Activated naive CD8-positive, alpha-beta T cell treated with anti-CD3 and anti-CD28 coated beads, Interleukin-2, amount 10 ng/mL, durations not matched to agents 7 days and 5 days (primary cell): ENCODE results near the gene ACTL6A. TPM values are rescaled to one million over a fixed set of nuclear protein-coding genes. Genes with fewer than 3 reads are reported as not detected.
"Not testable (repeated sequence)": the region's sequence is repeated elsewhere in the genome, so short reads cannot be mapped to it uniquely, and the experiment has no call there.

Source experiments
- ATAC-seq: fragments of 150-1000 bp; cut with Tn5 transposase; one replicate; pipeline ENCODE4 v1.10.0; 2021; ENCODE audit warnings: low read depth, moderate library complexity
- POLR2A ChIA-PET: fragments of 350-600 bp; sonication (Branson Sonifier 250); formaldehyde crosslinking; loops from one replicate; lab custom pipeline; 2021; ENCODE audit warnings: antibody characterized with exemption; lab: Charles Lee
- DNase-seq: peaks from one replicate; pipeline ENCODE4 v3.0.0; 2021
- H3K27ac Mint-ChIP-seq: one replicate; pipeline ENCODE4 v1.8.0; 2022; ENCODE audit warnings: mild to moderate bottlenecking, mixed read lengths
- H3K27me3 Mint-ChIP-seq: one replicate; pipeline ENCODE4 v1.8.0; 2022; ENCODE audit warnings: mild to moderate bottlenecking, moderate library complexity, mixed read lengths
- H3K36me3 Mint-ChIP-seq: one replicate; pipeline ENCODE4 v1.8.0; 2021; ENCODE audit warnings: mild to moderate bottlenecking, mixed read lengths
- H3K4me1 Mint-ChIP-seq: one replicate; pipeline ENCODE4 v1.8.0; 2021; ENCODE audit warnings: mixed read lengths
- H3K4me3 Mint-ChIP-seq: one replicate; pipeline ENCODE4 v1.8.0; 2022; ENCODE audit warnings: mild to moderate bottlenecking, moderate library complexity, mixed read lengths
- H3K9me3 Mint-ChIP-seq: one replicate; pipeline ENCODE4 v1.8.0; 2021; ENCODE audit warnings: mixed read lengths
- total RNA-seq, 2 experiments: library from RNA; stranded (reverse); gene quantifications; one replicate each; pipeline ENCODE4 v1.2.3, GENCODE V29; 2021

Gene ACTL6A
- total RNA-seq, result 10 to 100 TPM; 72.1 to 74.4 TPM

GRCh38 chr3:179562591-179563270 is at the start of gene ACTL6A:
ACTL6A (plus strand) TSS chr3:179562926; CDS start chr3:179563093, 167 bp downstream.
- H3K36me3 Mint-ChIP-seq, result peaks cover 2% of the 10 kb centered on the region
- peak; percentile 94 for DNase-seq
- peak; percentile 95 for ATAC-seq
- H3K9me3 Mint-ChIP-seq, result no peaks in the 10 kb centered on the region
- peaks cover 29% of the 10 kb centered on the region for H3K4me1 Mint-ChIP-seq
- POLR2A ChIA-PET, result interaction anchor here (0.6 to 1.4 kb wide), 8 partner anchors 9 to 414 kb away, joined by 3 to 6 read pairs (median 4); partner anchors contain the start of genes GNB4, MFN1, MRPL47 and NDUFB5
- peaks cover 11% of the 10 kb centered on the region for H3K27me3 Mint-ChIP-seq
- peak within 1 kb of the TSS; percentile 98 for H3K4me3 Mint-ChIP-seq
- H3K27ac Mint-ChIP-seq, result peak within 1 kb of the TSS; percentile 96

GRCh38 chr3:179513862-179514261 is 48.9 kb upstream of the ACTL6A start:
- POLR2A ChIA-PET, result no interaction called here
- H3K4me1 Mint-ChIP-seq, result no peaks in the 10 kb centered on the region
- H3K27ac Mint-ChIP-seq, result no peak overlapping the region
- no peak for ATAC-seq
- H3K9me3 Mint-ChIP-seq, result peaks cover 3% of the 10 kb centered on the region
- no peaks in the 10 kb centered on the region for H3K36me3 Mint-ChIP-seq
- DNase-seq, result no peak
- no peak overlapping the region for H3K4me3 Mint-ChIP-seq
- H3K27me3 Mint-ChIP-seq, result peaks cover 8% of the 10 kb centered on the region

- H3K27me3 Mint-ChIP-seq, H3K4me1 Mint-ChIP-seq: not testable (repeated sequence)
Observed at GRCh38 chr3:179516461-179517251, 46.1 kb upstream of the ACTL6A start.

DNA sequence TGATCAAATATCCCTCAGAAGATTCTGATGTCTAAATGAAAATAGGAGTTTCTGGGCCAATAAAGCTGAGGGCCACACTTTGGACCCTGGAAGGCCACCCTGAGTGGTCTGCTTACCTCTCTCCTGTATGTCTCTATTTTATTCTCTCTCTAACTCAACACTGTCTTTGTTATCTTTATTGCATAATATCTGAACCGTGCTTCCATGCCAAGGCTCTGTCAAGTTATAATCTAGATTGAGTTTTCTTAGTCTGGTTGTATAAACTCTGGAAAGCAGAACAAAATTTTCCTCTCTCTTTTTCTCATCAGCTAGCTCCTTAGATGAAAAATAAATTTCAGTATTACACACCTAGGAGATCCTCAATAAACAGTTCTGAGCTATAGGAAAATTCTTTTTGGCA is 36.2 kb upstream of the ACTL6A start:
- H3K27ac Mint-ChIP-seq, result no peak overlapping the region
- POLR2A ChIA-PET, result no interaction called here

More at GRCh38 chr3:179516461-179517251, 46.1 kb upstream of the ACTL6A start:
- H3K9me3 Mint-ChIP-seq, H3K36me3 Mint-ChIP-seq, H3K4me3 Mint-ChIP-seq, DNase-seq, ATAC-seq, POLR2A ChIA-PET, H3K27ac Mint-ChIP-seq: not testable (repeated sequence)

GRCh38 chr3:179526989-179527391 is 35.7 kb upstream of the ACTL6A start:
- POLR2A ChIA-PET, result no interaction called here
- H3K27me3 Mint-ChIP-seq, result peaks cover 8% of the 10 kb centered on the region
- no peak overlapping the region for H3K27ac Mint-ChIP-seq
- H3K4me3 Mint-ChIP-seq, result no peak overlapping the region
- H3K36me3 Mint-ChIP-seq, result no peaks in the 10 kb centered on the region
- no peaks in the 10 kb centered on the region for H3K9me3 Mint-ChIP-seq
- DNase-seq (no peak), ATAC-seq (no peak)
- H3K4me1 Mint-ChIP-seq, result no peaks in the 10 kb centered on the region

More for the DNA sequence above, 36.2 kb upstream of the ACTL6A start:
- Mint-ChIP-seq H3K4me3 (no peak overlapping the region), H3K36me3 (no peaks in the 10 kb centered on the region), H3K9me3 (no peaks in the 10 kb centered on the region), H3K4me1 (no peaks in the 10 kb centered on the region), H3K27me3 (peaks cover 8% of the 10 kb centered on the region)
- DNase-seq, result no peak
- ATAC-seq, result no peak

DNA sequence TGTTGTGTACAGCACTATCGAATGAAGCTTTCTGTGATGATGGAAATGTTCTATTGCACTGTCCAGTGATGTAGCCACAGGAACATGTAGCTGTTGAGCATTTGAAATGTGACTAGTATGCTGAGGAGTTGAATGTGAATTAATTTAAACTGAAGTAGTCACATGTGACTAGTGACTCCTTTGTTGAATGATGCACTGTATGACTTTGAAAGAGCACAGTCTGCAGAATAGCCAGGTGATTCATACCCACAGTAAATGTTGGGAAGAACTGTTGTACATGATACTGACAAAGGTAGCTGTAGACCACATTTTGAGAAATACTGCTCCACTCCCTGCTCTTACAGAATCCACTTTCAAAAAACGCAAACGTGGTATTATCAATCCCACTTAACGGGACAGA is 34.0 kb upstream of the ACTL6A start:
- no peak for DNase-seq
- ATAC-seq, result no peak
- POLR2A ChIA-PET, result interaction anchor here (0.6 kb wide), 1 partner anchor 110 kb away, joined by 3 read pairs; no protein-coding TSS in a partner anchor

DNA sequence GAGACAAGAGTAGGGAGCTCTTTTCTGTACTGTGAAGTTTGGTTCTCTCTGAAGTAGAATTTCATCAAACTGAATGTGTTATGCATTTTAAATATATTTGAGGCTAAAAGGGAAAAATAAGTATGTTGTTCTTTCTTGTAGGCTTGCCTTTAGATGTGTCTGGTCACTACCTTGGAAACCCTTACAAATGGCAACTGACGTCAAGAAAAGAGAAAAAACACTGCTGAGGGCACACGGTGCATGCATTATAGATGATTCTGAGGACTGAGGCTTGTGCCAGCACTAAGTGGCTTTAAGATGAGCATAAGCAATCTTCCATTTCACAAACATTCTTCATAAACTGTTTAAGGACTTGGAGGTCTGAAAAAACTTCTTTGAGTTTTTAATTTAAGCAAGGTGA is 31.1 kb upstream of the ACTL6A start:
- POLR2A ChIA-PET, result no interaction called here
- Mint-ChIP-seq H3K36me3 (no peaks in the 10 kb centered on the region), H3K27me3 (peaks cover 18% of the 10 kb centered on the region), H3K27ac (no peak overlapping the region), H3K4me3 (no peak overlapping the region), H3K9me3 (no peaks in the 10 kb centered on the region), H3K4me1 (no peaks in the 10 kb centered on the region)
- no peak for ATAC-seq
- no peak for DNase-seq

More for the DNA sequence above, 34.0 kb upstream of the ACTL6A start:
- H3K4me1 Mint-ChIP-seq, result no peaks in the 10 kb centered on the region
- H3K27me3 Mint-ChIP-seq, result peaks cover 16% of the 10 kb centered on the region
- H3K9me3 Mint-ChIP-seq, result no peaks in the 10 kb centered on the region
- H3K36me3 Mint-ChIP-seq, result no peaks in the 10 kb centered on the region
- no peak overlapping the region for H3K27ac Mint-ChIP-seq
- no peak overlapping the region for H3K4me3 Mint-ChIP-seq

GRCh38 chr3:179533274-179533673 is 29.5 kb upstream of the ACTL6A start:
- POLR2A ChIA-PET, result no interaction called here
- no peaks in the 10 kb centered on the region for H3K36me3 Mint-ChIP-seq
- no peaks in the 10 kb centered on the region for H3K4me1 Mint-ChIP-seq
- DNase-seq (no peak), ATAC-seq (no peak)
- H3K27me3 Mint-ChIP-seq, result peaks cover 16% of the 10 kb centered on the region
- no peak overlapping the region for H3K27ac Mint-ChIP-seq
- no peak overlapping the region for H3K4me3 Mint-ChIP-seq
- H3K9me3 Mint-ChIP-seq, result no peaks in the 10 kb centered on the region

DNA sequence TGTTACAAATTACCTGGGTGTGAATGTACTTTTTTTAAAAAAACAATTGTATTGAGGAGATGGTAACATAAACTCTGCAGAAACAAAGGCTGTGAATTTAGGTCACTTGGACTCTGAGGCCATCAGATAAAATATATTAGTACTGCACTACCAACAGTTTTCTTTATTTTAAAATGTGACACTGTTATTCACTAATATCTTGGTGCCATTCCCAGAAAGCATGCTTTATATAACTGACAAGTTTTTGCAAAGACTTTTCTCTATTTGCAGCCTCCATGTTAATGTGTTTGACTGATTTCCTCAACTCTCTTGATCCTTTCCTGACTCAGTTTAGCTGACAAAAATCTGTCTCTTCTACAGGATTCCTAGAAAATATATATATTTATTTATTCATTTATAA is 26.5 kb upstream of the ACTL6A start:
- peaks cover 16% of the 10 kb centered on the region for H3K27me3 Mint-ChIP-seq
- H3K27ac Mint-ChIP-seq, result no peak overlapping the region

GRCh38 chr3:179541094-179541493 is 21.6 kb upstream of the ACTL6A start:
- no peaks in the 10 kb centered on the region for H3K36me3 Mint-ChIP-seq
- no peak overlapping the region for H3K4me3 Mint-ChIP-seq
- H3K4me1 Mint-ChIP-seq, result no peaks in the 10 kb centered on the region
- no peak overlapping the region for H3K27ac Mint-ChIP-seq
- POLR2A ChIA-PET, result no interaction called here
- no peak for DNase-seq
- peaks cover 8% of the 10 kb centered on the region for H3K27me3 Mint-ChIP-seq
- ATAC-seq, result no peak
- no peaks in the 10 kb centered on the region for H3K9me3 Mint-ChIP-seq

More for the DNA sequence above, 26.5 kb upstream of the ACTL6A start:
- DNase-seq (no peak), ATAC-seq (no peak)
- POLR2A ChIA-PET, result no interaction called here
- Mint-ChIP-seq H3K36me3 (no peaks in the 10 kb centered on the region), H3K4me3 (no peak overlapping the region), H3K4me1 (no peaks in the 10 kb centered on the region), H3K9me3 (no peaks in the 10 kb centered on the region)

- Mint-ChIP-seq H3K4me1 (no peaks in the 10 kb centered on the region), H3K4me3 (no peak overlapping the region), H3K36me3 (no peaks in the 10 kb centered on the region), H3K9me3 (no peaks in the 10 kb centered on the region), H3K27ac (no peak overlapping the region), H3K27me3 (peaks cover 8% of the 10 kb centered on the region)
- POLR2A ChIA-PET, result no interaction called here
- DNase-seq (no peak), ATAC-seq (no peak)
Observed at GRCh38 chr3:179541596-179541995, 21.1 kb upstream of the ACTL6A start.

DNA sequence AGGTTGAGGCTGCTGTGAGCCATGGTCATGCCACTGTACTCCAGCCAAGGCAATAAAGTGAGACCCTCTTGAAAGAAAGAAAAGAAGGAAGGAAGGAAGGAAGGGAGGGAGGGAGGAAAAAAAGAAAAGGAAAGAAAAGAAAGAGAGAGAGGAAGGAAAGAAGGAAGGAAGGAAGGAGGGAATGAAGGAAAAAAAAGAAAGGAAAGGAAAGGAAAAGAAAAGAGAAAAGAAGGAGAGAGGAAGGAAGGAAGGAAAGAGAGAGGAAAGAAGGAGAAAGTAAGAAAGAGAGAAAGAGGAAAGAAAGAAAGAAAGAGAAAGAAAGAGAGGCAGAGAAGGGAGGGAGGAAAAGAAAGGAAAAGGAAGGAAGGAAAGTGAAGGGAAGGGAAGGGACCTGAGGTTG is 20.4 kb upstream of the ACTL6A start:
- no peak overlapping the region for H3K27ac Mint-ChIP-seq
- peaks cover 8% of the 10 kb centered on the region for H3K27me3 Mint-ChIP-seq
- H3K9me3 Mint-ChIP-seq, result no peaks in the 10 kb centered on the region
- DNase-seq (no peak), ATAC-seq (no peak)
- POLR2A ChIA-PET, result no interaction called here
- H3K36me3 Mint-ChIP-seq, result no peaks in the 10 kb centered on the region
- H3K4me3 Mint-ChIP-seq, result no peak overlapping the region
- peaks cover 2% of the 10 kb centered on the region for H3K4me1 Mint-ChIP-seq

DNA sequence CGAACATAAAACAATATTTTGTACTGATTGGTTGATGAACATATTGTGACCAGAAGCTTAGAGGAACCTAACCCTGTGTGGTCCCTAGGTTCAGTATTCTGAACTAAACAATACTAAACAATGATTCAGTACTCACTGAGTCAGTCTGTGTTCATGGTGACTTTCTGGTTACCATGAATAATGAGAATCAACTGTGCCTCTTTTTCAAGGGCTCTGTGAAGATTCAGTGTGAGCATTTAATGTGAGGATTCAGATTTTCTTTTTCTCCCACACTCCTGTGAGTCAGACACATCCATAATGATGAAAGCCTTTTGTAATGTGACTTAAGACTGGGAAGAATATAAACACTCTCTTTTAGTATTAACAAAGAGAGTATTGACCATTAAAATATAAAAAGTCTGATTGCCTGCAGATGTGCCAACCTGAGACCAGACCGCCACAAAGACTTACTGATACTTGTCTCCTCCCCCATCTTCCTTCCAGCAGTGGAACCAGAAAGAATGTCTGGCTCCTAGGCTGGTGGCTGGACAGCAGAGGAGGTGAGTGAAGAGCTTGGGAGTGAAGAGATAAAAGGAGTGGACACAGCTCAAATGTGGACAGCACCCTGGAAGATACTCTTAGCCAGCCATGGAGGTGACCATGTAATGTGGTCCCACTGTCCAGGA is 17.6 kb upstream of the ACTL6A start:
- H3K4me1 Mint-ChIP-seq, result peaks cover 2% of the 10 kb centered on the region
- H3K9me3 Mint-ChIP-seq, result no peaks in the 10 kb centered on the region
- POLR2A ChIA-PET, result no interaction called here
- H3K36me3 Mint-ChIP-seq, result no peaks in the 10 kb centered on the region
- no peak overlapping the region for H3K27ac Mint-ChIP-seq
- DNase-seq, result no peak
- no peak for ATAC-seq
- H3K4me3 Mint-ChIP-seq, result no peak overlapping the region
- peaks cover 7% of the 10 kb centered on the region for H3K27me3 Mint-ChIP-seq
